ENCODE measurements around the gene MS4A2.
"Not testable (repeated sequence)": the region's sequence is repeated elsewhere in the genome, so short reads cannot be mapped to it uniquely, and the experiment has no call there.

MS4A2 gene

GRCh38 chr11:60104471-60105115 is 16.1 kb downstream of the MS4A2 start:
- DNase-seq = not testable (repeated sequence)

- DNase-seq = not testable (repeated sequence)
These were observed 20.2 kb downstream of the MS4A2 start for GRCh38 chr11:60108631-60109030.

- no peak for DNase-seq
These were observed 23.3 kb downstream of the MS4A2 start for GRCh38 chr11:60111793-60112192.

GRCh38 chr11:60116996-60117790 is 28.7 kb downstream of the MS4A2 start:
- DNase-seq = no peak

GRCh38 chr11:60118338-60118737 is 29.9 kb downstream of the MS4A2 start:
- no peak for DNase-seq

- no peak for DNase-seq
These were observed 31.2 kb downstream of the MS4A2 start for GRCh38 chr11:60119710-60120109.

GRCh38 chr11:60121264-60121663 is 32.8 kb downstream of the MS4A2 start:
- DNase-seq = peak; percentile 58

GRCh38 chr11:60122414-60123036 is 34.1 kb downstream of the MS4A2 start:
- DNase-seq = no peak

GRCh38 chr11:60124802-60125432 is 36.5 kb downstream of the MS4A2 start:
- peak; percentile 56 for DNase-seq

GRCh38 chr11:60125956-60126585 is 37.6 kb downstream of the MS4A2 start:
- no peak for DNase-seq

- no peak for DNase-seq
These were observed 38.9 kb downstream of the MS4A2 start for GRCh38 chr11:60127311-60127811.

- no peak for DNase-seq
These were observed 39.9 kb downstream of the MS4A2 start for GRCh38 chr11:60128376-60128775.

- not testable (repeated sequence) for DNase-seq
These were observed 40.4 kb downstream of the MS4A2 start for GRCh38 chr11:60128866-60129265.

GRCh38 chr11:60129853-60130252 is 41.4 kb downstream of the MS4A2 start:
- DNase-seq = no peak

GRCh38 chr11:60130496-60130895 is 42.0 kb downstream of the MS4A2 start:
- peak; percentile 71 for DNase-seq

- DNase-seq = no peak
These were observed 43.4 kb downstream of the MS4A2 start for GRCh38 chr11:60131912-60132311.

- DNase-seq = no peak
These were observed 45.5 kb downstream of the MS4A2 start for GRCh38 chr11:60133917-60134316.

- no peak for DNase-seq
These were observed 55.3 kb downstream of the MS4A2 start for GRCh38 chr11:60143768-60144167.

- DNase-seq = no peak
These were observed 57.2 kb downstream of the MS4A2 start for GRCh38 chr11:60145677-60146076.

Measured in islet precursor cell (in vitro differentiated cells).